Measurements from ENCODE around the gene BABAM2.

DNA sequence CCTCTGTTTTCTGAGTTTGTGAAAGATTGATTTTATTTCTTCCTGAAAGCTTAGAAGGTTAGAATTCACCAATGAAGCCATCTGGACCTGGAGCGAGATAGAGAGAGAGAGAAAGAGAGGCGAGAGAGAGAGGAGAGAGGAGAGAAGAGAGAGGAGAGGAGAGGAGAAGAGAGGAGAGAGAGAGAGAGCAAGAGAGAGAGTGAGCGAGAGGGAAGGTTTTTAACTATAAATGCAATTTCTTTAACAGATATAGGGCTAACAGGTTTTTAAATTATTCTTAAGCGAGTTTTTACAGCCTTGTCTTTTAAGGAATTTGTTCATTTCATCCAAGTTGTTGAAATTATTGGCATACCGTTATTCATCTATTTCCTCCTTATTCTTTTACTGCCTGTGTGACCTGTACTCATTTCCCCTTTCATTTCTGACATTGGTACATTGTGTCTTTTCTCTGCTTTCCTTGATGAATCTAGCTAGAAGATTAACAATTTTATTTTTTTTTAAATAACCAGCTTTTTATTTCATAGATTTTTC is 56.1 kb downstream of the BABAM2 start:
- TF ChIP-seq CTCF (IDR thresholded peaks at IDR 0.05; ENCODE audit: insufficient read depth, low read depth, low read length) (no peak), EZH2 (IDR thresholded peaks at IDR 0.05; ENCODE audit: insufficient read depth, low read length) (no peak)
